NCI-H82 treated with DMSO at 0.1 percent for 48 hours (cell line): ENCODE results near the gene CIB4.

Experiments used
- DNase-seq: peaks from one replicate; lab custom pipeline; 2025; ENCODE audit not compliant: unreplicated experiment; lab: John Stamatoyannopoulos, UW

The CIB4 gene

DNA sequence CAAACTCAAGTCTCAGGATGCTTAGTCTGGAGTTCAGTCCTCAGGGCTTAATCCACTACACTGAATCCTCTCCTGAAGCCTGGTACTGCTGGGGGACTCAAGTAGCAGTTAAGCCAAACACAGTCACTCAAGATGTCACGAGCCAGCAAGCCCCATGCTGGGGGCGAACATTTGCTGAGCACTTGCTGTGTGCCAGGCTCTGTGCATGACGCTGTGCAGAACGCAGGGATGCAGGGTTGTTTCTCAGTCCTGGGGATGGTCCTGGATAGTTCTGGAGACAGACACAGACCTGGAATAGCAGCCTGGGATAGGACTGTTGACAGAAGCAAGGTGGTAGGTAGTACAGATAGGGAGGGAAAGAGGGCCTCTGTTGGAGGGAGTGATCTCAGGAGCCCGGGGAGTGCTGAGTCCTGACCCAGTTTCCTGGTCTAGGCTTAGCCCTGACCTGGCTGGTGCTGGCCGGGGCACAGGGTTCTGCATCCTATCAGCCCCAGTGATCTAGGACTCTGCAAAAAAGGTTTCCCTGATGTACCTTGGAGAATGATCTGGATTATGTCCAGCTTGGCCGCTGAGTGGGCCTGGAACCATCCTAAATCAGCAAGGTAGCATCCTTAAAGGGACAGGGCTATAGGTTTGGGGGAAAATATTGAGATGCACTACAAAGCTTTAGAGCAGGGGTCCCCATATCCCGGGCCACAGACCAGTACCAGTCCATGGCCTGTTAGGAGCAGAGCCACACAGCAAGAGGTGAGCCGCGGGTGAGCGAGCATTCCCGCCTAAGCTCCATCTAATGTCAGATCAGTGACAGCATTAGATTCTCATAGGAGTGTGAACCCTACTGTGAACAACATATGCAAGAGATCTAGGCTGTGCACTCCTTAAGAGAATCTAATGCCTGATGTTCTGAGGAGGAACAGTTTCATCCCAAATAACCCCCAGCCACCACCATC lies 108.6 kb downstream of the CIB4 start:
- DNase-seq: no peak
